Measurements from ENCODE around the gene ESYT1. TPM values are rescaled to one million over a fixed set of nuclear protein-coding genes. Genes with fewer than 3 reads are reported as not detected.

ESYT1 gene
- total RNA-seq, 3 donors from 2014 or later (not counting 1 experiment from before 2014, with no cell fraction given) = 198 to 215 (median 199) TPM

DNA sequence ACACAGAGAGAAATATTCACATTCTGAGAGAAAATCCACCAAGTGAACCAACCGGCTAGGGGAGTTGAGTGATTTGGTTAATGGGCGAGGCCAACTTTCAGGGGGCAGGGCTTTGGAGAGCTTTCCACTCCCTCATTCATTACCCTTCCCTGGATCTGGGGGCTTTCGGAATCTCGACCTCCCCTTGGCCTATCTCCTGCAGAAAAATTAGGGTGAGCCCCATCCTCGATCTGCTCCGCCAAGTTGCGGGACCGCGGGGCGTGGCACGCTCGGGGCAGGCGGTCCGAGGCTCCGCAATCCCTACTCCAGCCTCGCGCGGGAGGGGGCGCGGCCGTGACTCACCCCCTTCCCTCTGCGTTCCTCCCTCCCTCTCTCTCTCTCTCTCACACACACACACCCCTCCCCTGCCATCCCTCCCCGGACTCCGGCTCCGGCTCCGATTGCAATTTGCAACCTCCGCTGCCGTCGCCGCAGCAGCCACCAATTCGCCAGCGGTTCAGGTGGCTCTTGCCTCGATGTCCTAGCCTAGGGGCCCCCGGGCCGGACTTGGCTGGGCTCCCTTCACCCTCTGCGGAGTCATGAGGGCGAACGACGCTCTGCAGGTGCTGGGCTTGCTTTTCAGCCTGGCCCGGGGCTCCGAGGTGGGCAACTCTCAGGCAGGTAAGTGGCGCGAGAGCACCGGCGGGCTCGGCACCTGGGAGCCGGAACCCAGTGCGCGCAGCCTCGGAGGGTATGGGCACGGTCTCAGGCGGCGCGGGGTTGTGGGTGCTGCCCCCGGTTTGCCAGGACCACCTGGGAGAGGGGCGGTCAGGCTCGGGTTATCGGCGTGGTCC is 48.1 kb upstream of the ESYT1 start, which contains the start of gene ERBB3:
ERBB3 (plus strand) TSS at position 443 of the 833 bp plus-strand sequence; CDS start at position 579, 136 bp downstream.
- no peaks in the 10 kb centered on the region for H3K9me3 ChIP-seq (ENCODE audit: control insufficient read depth, insufficient read depth, low read length)
- ATAC-seq (peak; percentile 75 to 80 (median 79)), DNase-seq (peak; percentile 43 to 72)
- Mint-ChIP-seq H3K36me3 (no peaks in the 10 kb centered on the region), H3K27ac (peak within 1 kb of the TSS in 1 of 2 donors; percentile 63), H3K4me3 (peak within 1 kb of the TSS; percentile 88), H3K9me3 (no peaks in the 10 kb centered on the region), H3K27me3 (ENCODE audit: low read depth in 2 of 2) (peaks cover 7 to 21% of the 10 kb centered on the region in 2 donors), H3K4me1 (peaks cover 0 to 21% of the 10 kb centered on the region in 2 donors)
- H3K36me3 ChIP-seq (ENCODE audit: control insufficient read depth, insufficient read depth, low read length) = no peaks in the 10 kb centered on the region
- no peak within 1 kb of the TSS for H3K27ac ChIP-seq (ENCODE audit: low read length)
- 1% methylated on average over 58 of the region's 59 CpGs for WGBS (ENCODE audit: insufficient coverage)
- H3K4me3 ChIP-seq (ENCODE audit: low read length) = peak within 1 kb of the TSS; percentile 58
- TF ChIP-seq, protein P1, sequence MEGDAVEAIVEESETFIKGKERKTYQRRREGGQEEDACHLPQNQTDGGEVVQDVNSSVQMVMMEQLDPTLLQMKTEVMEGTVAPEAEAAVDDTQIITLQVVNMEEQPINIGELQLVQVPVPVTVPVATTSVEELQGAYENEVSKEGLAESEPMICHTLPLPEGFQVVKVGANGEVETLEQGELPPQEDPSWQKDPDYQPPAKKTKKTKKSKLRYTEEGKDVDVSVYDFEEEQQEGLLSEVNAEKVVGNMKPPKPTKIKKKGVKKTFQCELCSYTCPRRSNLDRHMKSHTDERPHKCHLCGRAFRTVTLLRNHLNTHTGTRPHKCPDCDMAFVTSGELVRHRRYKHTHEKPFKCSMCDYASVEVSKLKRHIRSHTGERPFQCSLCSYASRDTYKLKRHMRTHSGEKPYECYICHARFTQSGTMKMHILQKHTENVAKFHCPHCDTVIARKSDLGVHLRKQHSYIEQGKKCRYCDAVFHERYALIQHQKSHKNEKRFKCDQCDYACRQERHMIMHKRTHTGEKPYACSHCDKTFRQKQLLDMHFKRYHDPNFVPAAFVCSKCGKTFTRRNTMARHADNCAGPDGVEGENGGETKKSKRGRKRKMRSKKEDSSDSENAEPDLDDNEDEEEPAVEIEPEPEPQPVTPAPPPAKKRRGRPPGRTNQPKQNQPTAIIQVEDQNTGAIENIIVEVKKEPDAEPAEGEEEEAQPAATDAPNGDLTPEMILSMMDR (IDR thresholded peaks at IDR 0.05) = no peak
- H3K27me3 ChIP-seq (ENCODE audit: control insufficient read depth, insufficient read depth, low read length) = peaks cover 10% of the 10 kb centered on the region
- H3K4me1 ChIP-seq (ENCODE audit: control insufficient read depth, insufficient read depth, low read length) = peaks cover 20% of the 10 kb centered on the region
- intact Hi-C loops (cut with micrococcal nuclease) = no loop called here

DNA sequence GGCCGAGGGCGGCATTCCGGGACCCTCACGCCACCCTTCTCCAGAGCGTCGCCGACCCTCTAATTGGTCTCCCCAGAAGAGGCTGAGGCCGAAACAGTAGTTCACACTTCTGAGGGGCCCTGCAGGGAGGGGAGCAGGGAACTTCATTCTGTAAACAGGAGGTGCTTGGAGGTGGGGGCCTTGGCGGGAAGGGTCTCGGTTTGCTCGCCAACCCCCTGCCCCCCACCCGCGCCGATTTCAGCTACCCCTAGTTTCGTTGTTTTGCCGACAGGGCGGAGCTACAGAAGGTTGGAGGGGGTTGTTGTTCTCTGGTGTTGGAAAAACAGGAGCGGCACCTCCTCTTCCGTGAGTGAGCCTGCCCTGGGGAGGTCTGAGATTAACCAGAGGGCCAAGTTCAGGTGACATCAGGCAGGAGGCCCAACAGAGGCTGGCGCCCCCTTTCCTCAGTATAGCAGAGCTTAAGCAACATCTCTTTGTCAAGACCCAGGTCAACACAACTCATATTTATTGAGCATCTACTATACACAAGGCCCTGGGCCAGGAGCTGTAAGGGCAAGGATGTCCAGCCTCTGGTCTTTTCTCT is 47.4 kb upstream of the ESYT1 start:
- no peaks in the 10 kb centered on the region for H3K9me3 Mint-ChIP-seq
- DNase-seq (no peak), ATAC-seq (no peak)
- no peak overlapping the region for H3K27ac Mint-ChIP-seq
- TF ChIP-seq, protein P1 (IDR thresholded peaks at IDR 0.05) = no peak
- Histone ChIP-seq H3K4me3 (ENCODE audit: low read length) (peak overlapping the region; percentile 58), H3K9me3 (ENCODE audit: control insufficient read depth, insufficient read depth, low read length) (no peaks in the 10 kb centered on the region), H3K27me3 (ENCODE audit: control insufficient read depth, insufficient read depth, low read length) (peaks cover 10% of the 10 kb centered on the region), H3K27ac (ENCODE audit: low read length) (no peak overlapping the region), H3K4me1 (ENCODE audit: control insufficient read depth, insufficient read depth, low read length) (peaks cover 20% of the 10 kb centered on the region), H3K36me3 (ENCODE audit: control insufficient read depth, insufficient read depth, low read length) (no peaks in the 10 kb centered on the region)
- no peaks in the 10 kb centered on the region for H3K36me3 Mint-ChIP-seq
- 38% methylated on average over 20 of the region's 20 CpGs for WGBS (ENCODE audit: insufficient coverage)
- intact Hi-C loops (cut with micrococcal nuclease) = no loop called here
- H3K4me3 Mint-ChIP-seq = peak overlapping the region; percentile 75
- peaks cover 7 to 21% of the 10 kb centered on the region in 2 donors for H3K27me3 Mint-ChIP-seq (ENCODE audit: low read depth in 2 of 2)
- H3K4me1 Mint-ChIP-seq = peaks cover 0 to 21% of the 10 kb centered on the region in 2 donors

DNA sequence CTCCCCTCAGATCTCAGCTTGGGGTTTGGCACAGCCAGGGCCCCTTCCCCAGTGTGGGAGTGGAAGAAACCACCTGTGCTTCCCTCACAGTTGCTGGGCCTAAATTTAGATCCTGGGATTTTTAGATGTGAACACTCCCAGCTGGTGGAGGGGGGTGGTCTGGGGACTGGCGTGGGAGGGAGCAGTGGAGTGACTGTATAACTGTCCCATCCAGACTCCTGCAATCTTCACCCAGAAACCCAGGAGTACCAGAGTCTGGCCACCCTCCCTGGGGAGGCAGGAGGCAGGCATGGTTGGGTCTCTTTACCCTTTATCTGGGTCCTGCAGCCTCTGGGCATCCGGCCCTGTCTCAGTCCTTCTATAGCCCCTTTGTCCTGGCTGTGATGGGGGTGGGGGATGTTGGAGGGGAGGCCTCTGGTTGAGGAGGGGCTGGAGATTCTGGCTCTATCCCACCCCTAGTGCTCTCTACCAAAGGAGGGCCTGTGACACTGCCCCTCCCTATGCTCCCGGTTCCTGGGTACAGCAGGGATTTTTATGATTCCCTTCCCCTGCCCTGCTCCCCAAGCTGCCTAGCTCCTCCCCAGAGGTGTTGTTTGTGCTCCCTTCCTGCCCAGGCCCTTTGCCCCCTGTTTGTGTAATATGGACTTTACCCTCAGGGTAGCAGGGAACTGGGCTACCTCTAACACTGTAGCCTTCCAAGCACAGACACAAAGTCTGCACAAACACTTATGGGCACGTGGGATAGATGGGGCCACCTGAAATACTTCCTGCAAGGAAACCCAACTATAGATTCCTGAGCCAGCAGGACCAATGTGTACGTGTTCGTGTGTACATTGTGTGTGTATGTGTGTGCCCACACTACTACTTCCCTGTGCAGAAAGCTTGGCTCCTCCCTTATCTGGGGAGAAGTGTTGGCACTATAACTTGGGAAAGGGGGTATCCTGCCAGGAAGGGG is 46.4 kb upstream of the ESYT1 start:
- peaks cover 7 to 21% of the 10 kb centered on the region in 2 donors for H3K27me3 Mint-ChIP-seq (ENCODE audit: low read depth in 2 of 2)
- H3K4me1 ChIP-seq (ENCODE audit: control insufficient read depth, insufficient read depth, low read length) = peaks cover 20% of the 10 kb centered on the region
- WGBS (ENCODE audit: insufficient coverage) = 77% methylated on average over 5 of the region's 6 CpGs
- H3K36me3 ChIP-seq (ENCODE audit: control insufficient read depth, insufficient read depth, low read length) = no peaks in the 10 kb centered on the region
- no peaks in the 10 kb centered on the region for H3K36me3 Mint-ChIP-seq
- no peak overlapping the region for H3K27ac ChIP-seq (ENCODE audit: low read length)
- no peak for DNase-seq
- no peaks in the 10 kb centered on the region for H3K9me3 ChIP-seq (ENCODE audit: control insufficient read depth, insufficient read depth, low read length)
- intact Hi-C loops (cut with micrococcal nuclease) = no loop called here
- no peak for ATAC-seq
- TF ChIP-seq, protein P1 (IDR thresholded peaks at IDR 0.05) = no peak
- no peak overlapping the region for H3K27ac Mint-ChIP-seq
- H3K9me3 Mint-ChIP-seq = no peaks in the 10 kb centered on the region
- peaks cover 10% of the 10 kb centered on the region for H3K27me3 ChIP-seq (ENCODE audit: control insufficient read depth, insufficient read depth, low read length)
- peaks cover 0 to 21% of the 10 kb centered on the region in 2 donors for H3K4me1 Mint-ChIP-seq
- peak overlapping the region; percentile 75 for H3K4me3 Mint-ChIP-seq
- no peak overlapping the region for H3K4me3 ChIP-seq (ENCODE audit: low read length)

Measured in natural killer cell (primary cell).